ENCODE results near the gene TNNT3. TPM values are rescaled to one million over a fixed set of nuclear protein-coding genes. Genes with fewer than 3 reads are reported as not detected.

The TNNT3 gene
- total RNA-seq, 3 donors from 2014 or later, result 3.5 to 8.2 (median 3.6) TPM

GRCh38 chr11:1968454-1969002 is 49.0 kb downstream of the TNNT3 start:
- intact Hi-C loops (cut with DNase I; ENCODE audit: low total_unique reads), result no loop called here
- H3K27ac ChIP-seq, result no peak overlapping the region
- peak in 1 of 2 donors; percentile 33 for DNase-seq (ENCODE audit: low spot score in 2 of 2)
- no peak overlapping the region for H3K4me3 ChIP-seq
- no peaks in the 10 kb centered on the region for H3K27me3 ChIP-seq
- TF ChIP-seq, protein P1, sequence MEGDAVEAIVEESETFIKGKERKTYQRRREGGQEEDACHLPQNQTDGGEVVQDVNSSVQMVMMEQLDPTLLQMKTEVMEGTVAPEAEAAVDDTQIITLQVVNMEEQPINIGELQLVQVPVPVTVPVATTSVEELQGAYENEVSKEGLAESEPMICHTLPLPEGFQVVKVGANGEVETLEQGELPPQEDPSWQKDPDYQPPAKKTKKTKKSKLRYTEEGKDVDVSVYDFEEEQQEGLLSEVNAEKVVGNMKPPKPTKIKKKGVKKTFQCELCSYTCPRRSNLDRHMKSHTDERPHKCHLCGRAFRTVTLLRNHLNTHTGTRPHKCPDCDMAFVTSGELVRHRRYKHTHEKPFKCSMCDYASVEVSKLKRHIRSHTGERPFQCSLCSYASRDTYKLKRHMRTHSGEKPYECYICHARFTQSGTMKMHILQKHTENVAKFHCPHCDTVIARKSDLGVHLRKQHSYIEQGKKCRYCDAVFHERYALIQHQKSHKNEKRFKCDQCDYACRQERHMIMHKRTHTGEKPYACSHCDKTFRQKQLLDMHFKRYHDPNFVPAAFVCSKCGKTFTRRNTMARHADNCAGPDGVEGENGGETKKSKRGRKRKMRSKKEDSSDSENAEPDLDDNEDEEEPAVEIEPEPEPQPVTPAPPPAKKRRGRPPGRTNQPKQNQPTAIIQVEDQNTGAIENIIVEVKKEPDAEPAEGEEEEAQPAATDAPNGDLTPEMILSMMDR (IDR thresholded peaks at IDR 0.05), result no peak
- TF ChIP-seq POLR2A (IDR thresholded peaks at IDR 0.05), result no peak
- TF ChIP-seq POLR2AphosphoS5 (IDR thresholded peaks at IDR 0.05), result no peak
- H3K4me1 ChIP-seq, result no peaks in the 10 kb centered on the region
- no peaks in the 10 kb centered on the region for H3K9me3 ChIP-seq
- H3K36me3 ChIP-seq, result no peaks in the 10 kb centered on the region

DNA sequence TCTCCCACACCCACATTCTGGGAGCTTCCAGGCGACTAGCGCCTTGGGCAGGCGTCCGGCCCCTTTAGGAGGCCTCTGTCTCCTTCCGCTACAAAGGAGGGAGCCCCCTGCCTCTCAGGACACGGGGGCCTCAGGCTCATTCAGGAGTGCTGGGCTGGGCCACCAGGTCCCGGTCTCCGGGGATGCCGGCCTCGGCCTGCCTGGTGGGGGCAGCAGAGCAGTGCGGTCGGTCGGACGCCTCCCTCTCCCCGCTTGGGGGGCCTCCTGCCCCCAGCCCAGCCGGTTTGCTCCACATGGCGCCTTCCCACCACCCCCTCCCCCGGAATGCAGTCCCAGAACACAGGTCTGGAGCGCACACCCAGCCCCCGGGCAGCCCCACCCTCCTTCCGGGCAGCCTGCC is 49.5 kb downstream of the TNNT3 start:
- Histone ChIP-seq H3K9me3 (no peaks in the 10 kb centered on the region), H3K4me1 (no peaks in the 10 kb centered on the region), H3K36me3 (no peaks in the 10 kb centered on the region), H3K27ac (no peak overlapping the region), H3K27me3 (no peaks in the 10 kb centered on the region), H3K4me3 (no peak overlapping the region)
- TF ChIP-seq POLR2A (IDR thresholded peaks at IDR 0.05) (no peak), POLR2AphosphoS5 (IDR thresholded peaks at IDR 0.05) (no peak)
- TF ChIP-seq, protein P1 (IDR thresholded peaks at IDR 0.05), result no peak
- intact Hi-C loops (cut with DNase I; ENCODE audit: low total_unique reads), result no loop called here
- no peak for DNase-seq (ENCODE audit: low spot score in 2 of 2)

DNA sequence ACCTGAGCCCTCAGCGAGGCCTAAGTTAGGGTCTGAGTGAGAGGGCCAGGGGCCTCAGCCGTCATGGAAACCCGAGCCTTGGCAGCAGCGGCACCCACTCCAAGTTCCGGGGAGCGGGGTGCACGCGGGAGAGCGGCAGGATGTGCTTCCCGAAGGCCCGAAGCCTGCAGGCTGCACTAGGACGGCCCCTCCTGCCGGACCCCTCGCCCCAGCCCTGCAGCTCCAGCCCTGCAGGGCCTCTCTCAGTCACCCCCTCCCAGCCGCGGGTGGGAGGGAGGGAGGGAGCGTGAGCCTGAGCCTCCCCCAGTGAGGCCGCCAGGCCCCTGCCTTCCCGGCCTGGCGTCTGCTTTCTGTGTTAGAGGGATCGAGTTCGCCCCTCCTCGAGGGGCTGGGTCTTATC is 50.3 kb downstream of the TNNT3 start:
- H3K4me1 ChIP-seq, result no peaks in the 10 kb centered on the region
- no peaks in the 10 kb centered on the region for H3K9me3 ChIP-seq
- intact Hi-C loops (cut with DNase I; ENCODE audit: low total_unique reads), result no loop called here
- H3K27me3 ChIP-seq, result no peaks in the 10 kb centered on the region
- DNase-seq (ENCODE audit: low spot score in 2 of 2), result no peak
- no peak overlapping the region for H3K27ac ChIP-seq
- TF ChIP-seq, protein P1 (IDR thresholded peaks at IDR 0.05), result no peak
- no peak for TF ChIP-seq POLR2A (IDR thresholded peaks at IDR 0.05)
- TF ChIP-seq POLR2AphosphoS5 (IDR thresholded peaks at IDR 0.05), result no peak
- H3K4me3 ChIP-seq, result no peak overlapping the region
- H3K36me3 ChIP-seq, result no peaks in the 10 kb centered on the region

GRCh38 chr11:1970956-1971355 is 51.5 kb downstream of the TNNT3 start:
- Histone ChIP-seq H3K9me3 (no peaks in the 10 kb centered on the region), H3K4me3 (no peak overlapping the region), H3K36me3 (no peaks in the 10 kb centered on the region), H3K27me3 (no peaks in the 10 kb centered on the region), H3K27ac (no peak overlapping the region), H3K4me1 (no peaks in the 10 kb centered on the region)
- peak in 1 of 2 donors; percentile 34 for DNase-seq (ENCODE audit: low spot score in 2 of 2)
- intact Hi-C loops (cut with DNase I; ENCODE audit: low total_unique reads), result no loop called here
- TF ChIP-seq POLR2AphosphoS5 (IDR thresholded peaks at IDR 0.05) (no peak), POLR2A (IDR thresholded peaks at IDR 0.05) (no peak)
- TF ChIP-seq, protein P1 (IDR thresholded peaks at IDR 0.05), result no peak

- DNase-seq (ENCODE audit: low spot score in 2 of 2), result no peak
- no peak overlapping the region for H3K4me3 ChIP-seq
- TF ChIP-seq, protein P1 (IDR thresholded peaks at IDR 0.05), result no peak
- no peak for TF ChIP-seq POLR2AphosphoS5 (IDR thresholded peaks at IDR 0.05)
- TF ChIP-seq POLR2A (IDR thresholded peaks at IDR 0.05), result no peak
- no peaks in the 10 kb centered on the region for H3K9me3 ChIP-seq
- intact Hi-C loops (cut with DNase I; ENCODE audit: low total_unique reads), result no loop called here
- H3K27ac ChIP-seq, result no peak overlapping the region
- no peaks in the 10 kb centered on the region for H3K4me1 ChIP-seq
- H3K36me3 ChIP-seq, result no peaks in the 10 kb centered on the region
- no peaks in the 10 kb centered on the region for H3K27me3 ChIP-seq
These were observed 55.7 kb downstream of the TNNT3 start for GRCh38 chr11:1975185-1975584.
